C4-2B (cell line): ENCODE results near the gene SEMA3C.

ENCODE experiments used
- ZFX ChIP-seq: fragments of 450-650 bp; IDR thresholded peaks from 2 replicates; pipeline ENCODE4 v1.6.1; 2017
- TF ChIP-seq, protein P1 (sequence below): fragments of 450-650 bp; conservative IDR thresholded peaks from 2 replicates; pipeline ENCODE4 v1.5.1; 2017; ENCODE audit warnings: mild to moderate bottlenecking

DNA sequence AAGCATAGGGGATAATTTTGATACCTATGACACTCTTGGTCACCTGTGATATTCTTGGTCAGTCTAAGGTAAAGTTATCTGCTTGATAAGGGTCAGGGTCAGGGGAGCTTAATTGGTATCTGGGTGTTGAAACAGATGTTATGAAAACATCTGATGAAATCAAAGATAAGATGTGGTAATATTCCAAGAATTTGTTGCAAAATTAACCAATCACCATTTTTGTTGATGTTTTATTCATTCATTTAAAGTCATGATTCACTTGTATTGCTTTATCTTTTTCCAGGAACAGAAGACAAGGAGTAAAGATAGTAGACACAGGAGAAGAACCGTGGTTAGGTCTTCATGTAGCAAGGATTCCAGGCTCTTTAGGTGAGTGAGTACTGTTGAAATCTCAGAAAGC, 103.1 kb downstream of the SEMA3C start:
- TF ChIP-seq, protein P1, sequence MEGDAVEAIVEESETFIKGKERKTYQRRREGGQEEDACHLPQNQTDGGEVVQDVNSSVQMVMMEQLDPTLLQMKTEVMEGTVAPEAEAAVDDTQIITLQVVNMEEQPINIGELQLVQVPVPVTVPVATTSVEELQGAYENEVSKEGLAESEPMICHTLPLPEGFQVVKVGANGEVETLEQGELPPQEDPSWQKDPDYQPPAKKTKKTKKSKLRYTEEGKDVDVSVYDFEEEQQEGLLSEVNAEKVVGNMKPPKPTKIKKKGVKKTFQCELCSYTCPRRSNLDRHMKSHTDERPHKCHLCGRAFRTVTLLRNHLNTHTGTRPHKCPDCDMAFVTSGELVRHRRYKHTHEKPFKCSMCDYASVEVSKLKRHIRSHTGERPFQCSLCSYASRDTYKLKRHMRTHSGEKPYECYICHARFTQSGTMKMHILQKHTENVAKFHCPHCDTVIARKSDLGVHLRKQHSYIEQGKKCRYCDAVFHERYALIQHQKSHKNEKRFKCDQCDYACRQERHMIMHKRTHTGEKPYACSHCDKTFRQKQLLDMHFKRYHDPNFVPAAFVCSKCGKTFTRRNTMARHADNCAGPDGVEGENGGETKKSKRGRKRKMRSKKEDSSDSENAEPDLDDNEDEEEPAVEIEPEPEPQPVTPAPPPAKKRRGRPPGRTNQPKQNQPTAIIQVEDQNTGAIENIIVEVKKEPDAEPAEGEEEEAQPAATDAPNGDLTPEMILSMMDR = no peak
- no peak for TF ChIP-seq ZFX
